Pons (tissue), 1 donor: ENCODE results near the gene MAP4K3.
"Not testable (repeated sequence)": the region's sequence is repeated elsewhere in the genome, so short reads cannot be mapped to it uniquely, and the experiment has no call there.

Experiments used
- DNase-seq: peaks from one replicate; pipeline ENCODE4 v3.0.0-alpha.2; 2016; ENCODE audit warnings: low spot score

The MAP4K3 gene

DNA sequence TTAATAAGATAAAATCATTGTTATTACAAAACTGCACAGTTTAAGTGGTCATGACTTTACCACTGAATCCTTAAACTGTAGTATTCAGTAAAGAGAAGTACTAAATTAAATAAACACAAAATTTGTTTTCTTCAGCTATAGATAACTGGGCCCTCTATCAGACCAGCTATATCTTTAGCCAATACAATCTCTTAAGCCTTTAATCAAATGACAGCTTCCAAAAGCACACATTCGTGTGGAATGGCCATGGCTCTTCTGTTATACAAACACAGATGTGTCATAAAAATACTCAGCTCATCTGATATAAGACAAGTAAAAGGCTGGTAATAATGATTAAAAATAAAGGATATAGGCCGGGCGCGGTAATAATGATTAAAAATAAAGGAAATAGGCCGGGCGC is 135.7 kb downstream of the MAP4K3 start:
- DNase-seq, result no peak

DNA sequence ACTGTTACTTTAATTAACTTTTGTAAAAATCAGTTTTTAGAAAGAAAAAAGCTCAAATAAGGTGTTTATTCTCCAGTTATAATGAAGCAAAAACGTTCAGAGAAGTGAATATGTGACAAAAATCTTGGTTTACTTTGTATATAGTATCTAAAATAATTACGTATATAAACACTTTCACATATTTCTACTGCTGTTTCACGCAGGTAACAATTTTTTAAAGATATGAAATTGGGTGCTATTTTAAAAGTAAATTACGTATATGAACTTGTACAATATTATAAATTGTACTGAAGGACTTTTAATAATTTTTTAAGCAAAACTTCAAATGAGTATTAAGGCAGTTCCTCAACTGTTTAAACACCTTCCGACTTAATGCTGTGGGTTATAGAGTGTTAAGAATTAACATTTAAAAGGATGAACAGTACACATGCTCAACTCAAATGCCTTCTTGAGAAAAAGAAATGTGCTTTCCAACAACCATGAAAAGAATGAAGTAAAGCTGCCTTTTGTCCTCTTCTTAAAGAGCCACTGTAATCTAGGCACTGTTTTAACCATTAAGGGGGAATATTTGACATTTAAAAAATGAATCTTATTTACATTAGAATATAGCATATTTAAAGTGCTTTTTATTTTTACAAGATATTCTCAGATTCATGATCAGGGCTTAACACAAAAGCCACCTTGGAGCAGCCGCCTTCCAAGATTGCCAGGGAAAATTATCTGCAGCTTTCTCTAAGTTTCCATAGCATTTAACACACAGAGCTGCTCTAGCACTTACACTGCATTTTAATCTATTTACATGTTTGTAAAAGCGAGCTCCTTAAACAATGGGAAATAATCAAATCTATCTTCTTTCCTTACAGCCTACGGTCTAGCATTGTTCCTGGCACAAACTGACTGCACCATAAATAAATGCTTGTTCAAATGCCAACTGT is 136.8 kb downstream of the MAP4K3 start:
- peak; percentile 18 for DNase-seq

DNA sequence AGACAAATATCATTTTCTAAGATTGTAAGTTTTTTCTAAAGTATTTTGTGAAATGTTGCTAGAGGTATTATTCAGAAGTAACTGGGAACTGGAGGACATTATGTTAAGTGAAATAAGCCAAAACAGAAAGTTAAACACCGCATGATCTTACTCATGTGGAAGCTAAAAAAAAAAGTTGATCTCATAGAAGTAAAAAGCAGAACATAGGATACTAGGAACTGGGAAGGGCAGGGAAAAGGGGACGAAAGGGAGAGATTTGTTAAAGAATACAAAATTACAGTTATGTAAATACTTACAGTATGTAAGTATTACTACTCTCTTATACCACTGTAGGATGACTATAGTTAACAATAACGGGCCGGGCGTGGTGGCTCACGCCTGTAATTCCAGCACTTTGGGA is 146.7 kb downstream of the MAP4K3 start:
- DNase-seq, result no peak

DNA sequence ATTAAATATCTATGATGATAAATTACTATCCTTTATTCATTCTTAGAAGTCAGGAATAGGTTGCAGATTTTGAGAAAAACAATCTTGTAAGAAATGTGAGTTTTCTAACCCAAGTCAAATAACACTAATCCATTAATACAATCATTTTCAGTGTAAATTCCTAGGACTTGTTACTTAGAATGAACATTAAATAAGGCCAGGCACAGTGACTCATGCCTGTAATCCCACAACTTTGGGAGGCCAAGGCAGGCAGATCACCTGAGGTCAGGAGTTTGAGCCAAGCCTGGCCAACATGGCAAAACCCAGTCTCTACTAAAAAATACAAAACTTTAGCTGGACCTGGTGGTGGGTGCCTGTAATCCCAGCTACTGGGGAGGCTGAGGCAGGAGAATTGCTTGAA is 147.5 kb downstream of the MAP4K3 start:
- no peak for DNase-seq

DNA sequence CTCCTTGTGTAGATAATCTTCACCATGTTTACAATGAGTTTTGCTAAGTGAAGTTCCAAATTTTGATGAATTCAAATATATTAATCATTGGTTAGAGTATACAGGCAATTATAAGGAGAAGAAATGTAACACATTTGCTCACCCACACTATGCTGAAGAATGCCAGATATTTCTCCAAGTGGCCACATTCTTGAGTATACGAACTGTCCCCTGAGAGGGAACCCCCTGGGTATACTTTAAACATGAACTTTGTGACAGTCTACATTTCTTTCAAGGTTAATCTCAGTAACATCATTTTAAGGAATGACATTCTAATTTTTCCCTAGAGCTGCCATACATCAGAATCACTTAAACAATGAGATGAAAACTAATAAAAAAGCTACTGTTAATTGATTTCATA is 153.5 kb downstream of the MAP4K3 start:
- DNase-seq, result no peak

DNA sequence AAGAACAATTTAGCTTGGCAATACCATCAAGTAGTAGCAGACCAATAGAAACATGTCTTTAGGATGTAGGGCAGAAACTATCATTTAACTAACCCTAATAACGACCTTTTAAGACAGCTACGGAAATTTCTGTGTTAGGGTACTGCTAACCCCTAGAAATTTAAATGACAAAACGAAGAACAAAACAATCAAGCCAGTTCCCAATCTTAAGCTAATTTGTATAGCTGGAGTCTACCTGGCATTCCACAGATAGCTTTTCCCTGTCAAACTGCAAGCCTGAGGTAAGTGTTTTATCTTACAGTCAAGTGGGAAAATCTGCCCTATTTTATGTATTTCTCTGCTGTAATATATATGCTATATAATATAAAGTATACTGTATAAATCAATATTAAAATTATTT is 155.7 kb downstream of the MAP4K3 start:
- no peak for DNase-seq

DNA sequence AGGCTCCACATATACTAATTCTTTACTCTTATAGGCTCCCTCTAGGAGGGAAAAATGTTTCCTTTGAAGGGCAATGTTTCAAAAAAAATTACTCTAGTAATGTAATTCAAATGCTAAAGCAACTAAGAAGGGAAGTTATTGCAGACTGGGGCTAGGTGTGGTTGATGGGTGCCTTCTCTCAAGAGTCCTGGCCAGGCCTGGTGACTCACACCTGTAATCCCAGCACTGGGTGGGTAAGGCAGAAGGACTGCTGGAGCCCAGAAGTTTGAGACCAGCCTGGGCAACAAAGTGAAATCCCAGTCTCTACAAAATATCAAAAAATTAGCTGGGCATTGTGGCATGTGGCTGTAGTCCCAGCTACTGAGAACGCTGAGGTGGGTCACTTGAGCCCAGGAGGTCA is 162.1 kb downstream of the MAP4K3 start:
- DNase-seq, result no peak

DNA sequence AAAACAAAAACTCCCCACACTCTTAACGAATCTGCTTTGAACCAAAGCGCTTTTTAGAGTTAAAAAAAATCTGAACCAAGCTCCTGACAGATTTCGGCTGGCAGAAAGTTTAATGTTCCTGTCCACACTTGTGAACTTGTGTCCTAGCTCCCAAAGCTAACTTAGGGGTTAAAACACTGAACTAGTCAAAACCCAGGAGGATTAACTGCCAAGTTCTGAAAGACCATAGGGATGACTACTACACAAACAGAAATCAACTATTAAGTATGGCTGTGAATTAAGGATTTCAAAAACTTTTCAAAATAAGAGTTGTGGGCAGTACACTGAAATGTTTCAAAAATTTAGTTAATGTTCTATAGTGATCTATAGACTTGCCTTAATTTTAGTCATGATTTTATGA is 167.1 kb downstream of the MAP4K3 start:
- DNase-seq, result no peak

DNA sequence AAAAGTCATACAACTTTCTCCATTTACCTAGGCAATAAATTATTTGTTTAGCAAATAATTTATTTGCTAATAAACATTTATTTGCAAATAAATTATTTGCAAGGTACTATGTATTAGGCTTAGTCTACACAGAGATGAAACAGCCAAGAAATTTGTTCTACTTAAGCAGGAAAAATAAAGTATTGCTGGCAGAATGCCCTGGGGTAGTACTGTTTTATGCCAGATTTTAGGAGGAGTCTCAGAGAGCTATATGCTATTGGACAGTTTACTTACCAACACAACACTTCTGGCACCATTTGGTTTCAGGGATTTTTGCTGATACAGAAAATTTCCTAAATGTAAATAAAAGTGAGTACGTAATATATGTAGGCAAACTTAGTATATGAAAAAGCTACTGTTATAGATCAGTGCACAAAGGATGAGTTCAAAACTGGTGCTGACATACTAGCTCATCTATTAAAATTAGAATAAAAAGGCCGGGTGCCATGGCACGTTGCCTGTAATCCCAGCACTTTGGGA is 170.1 kb downstream of the MAP4K3 start:
- no peak for DNase-seq

DNA sequence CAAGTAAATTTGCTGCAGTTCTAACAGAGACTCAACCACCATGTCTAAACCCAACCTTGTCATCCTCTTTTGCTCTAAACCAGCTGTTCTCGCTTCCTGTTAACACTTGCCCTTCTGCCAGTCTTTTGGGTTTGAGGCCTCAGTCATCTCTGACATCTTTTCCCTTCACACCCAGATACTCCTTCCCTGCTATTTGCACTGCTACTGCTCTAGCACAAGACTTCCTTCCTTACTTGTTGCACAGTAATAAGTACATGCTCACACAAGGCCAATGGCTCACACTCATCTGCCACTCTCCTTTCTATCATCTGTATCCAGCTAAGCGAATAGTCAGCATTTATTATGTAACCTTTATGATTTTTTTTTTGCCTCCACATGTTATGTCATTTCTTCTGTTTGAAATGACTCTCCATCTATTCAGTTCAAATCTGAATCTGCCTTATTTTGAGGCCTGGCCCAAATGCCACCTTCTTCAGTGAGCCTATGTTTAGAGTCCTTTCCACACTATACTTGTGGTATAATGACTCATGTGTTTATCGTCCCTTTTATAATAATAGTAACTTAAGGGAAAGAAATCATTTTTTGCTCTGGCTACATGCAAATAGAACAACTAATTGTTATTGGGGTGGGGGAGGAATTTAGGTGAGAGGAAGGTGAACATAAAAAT is 170.8 kb downstream of the MAP4K3 start:
- no peak for DNase-seq

DNA sequence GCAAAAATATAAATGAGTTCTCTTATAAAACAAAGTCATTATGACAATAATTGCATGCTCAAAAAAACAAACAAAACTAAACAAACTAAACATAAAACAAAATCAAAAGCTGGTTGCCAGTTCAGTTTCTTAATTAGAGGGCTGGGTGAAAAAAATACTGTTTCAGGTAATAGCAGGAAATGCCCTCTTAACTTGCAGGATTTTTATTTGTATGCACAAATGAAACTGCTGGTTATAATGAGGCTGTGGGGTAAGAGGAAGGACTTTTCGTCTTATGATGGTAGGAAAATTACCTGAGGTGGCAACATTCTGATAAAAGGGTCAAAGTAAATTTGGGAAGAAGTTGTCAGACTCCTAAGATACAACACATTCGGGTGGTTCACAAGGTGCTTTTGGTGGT is 171.8 kb downstream of the MAP4K3 start:
- DNase-seq, result no peak

DNA sequence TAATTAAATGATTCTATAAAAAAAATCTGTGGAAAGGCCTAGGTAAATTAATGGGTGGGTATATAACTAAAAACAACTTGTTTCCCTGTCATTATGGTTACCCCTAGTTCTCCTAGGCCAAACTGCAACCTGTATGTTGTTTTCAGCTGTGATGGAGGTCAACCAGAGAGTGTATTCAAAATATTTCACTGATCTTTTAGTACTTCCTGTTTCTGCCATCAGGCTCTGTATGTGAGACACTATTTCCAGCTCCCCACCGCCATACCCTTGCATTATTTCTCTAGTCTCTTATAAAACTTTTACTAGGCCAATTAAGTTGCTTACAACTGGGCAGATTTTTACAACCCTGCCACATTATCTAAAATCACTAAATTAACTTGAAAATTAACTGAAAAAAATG is 172.4 kb downstream of the MAP4K3 start:
- no peak for DNase-seq

DNA sequence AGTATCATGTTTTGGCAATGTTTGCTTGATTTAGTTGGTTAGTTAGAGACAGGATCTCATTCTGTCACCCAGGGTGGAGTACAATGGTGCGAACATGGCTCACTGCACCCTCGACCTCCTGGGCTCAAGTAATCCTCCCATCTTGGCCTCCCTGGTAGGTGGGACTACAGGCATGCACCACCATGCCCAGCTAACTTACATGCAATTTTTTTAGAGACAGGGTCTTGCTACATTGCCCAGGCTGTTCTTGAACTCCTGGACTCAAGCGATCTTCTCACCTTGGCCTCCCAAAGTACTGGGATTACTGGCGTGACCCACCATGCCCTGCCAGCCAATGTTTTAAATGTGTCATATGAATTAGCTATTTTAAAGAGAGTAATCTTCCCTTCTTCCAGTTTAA is 177.0 kb downstream of the MAP4K3 start:
- DNase-seq, result no peak

DNA sequence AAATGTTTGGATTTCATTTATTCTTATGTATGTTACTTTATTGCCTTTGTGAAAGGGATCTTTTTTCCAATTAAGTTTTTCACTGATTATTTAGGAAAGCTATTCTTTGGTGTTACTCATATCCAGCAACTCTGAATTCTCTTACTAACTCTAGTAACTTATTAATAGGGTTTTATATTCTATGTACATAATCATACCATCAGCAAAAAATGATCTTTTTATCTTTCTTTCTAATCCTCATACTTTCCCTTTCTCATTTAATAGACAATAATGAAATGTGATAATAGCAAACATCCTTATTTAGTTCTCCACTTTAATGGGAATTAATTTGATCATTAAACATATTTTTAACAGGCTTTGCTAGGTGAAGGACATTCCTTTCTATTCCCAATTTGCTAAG is 181.0 kb downstream of the MAP4K3 start:
- no peak for DNase-seq

DNA sequence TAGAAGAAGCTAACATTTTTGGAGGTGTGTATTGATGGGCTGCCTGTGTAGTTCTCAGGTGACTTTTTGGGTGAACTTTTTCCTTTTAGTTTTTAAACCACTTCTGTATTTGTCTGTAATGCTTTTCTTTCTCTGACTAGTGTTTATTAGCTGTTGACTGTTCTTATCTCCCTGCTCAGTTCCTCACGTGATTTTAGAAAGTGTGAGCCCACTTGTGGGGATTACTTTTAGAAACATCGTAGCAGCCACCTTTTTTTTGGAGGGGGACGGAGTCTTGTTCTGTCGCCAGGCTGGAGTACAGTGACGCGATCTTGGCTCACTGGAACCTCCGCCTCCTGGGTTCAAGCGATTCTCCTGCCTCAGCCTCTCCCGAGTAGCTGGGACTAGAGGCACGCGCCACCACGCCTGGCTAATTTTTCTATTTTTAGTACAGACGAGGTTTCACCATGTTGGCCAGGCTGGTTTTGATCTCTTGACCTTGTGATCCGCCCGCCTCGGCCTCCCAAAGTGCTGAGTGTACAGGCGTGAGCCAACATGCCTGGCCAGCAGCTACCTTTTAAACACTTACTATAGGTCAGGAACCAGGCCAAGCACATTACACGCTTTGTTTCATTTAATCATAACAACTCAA is 184.1 kb downstream of the MAP4K3 start:
- DNase-seq, result no peak

DNA sequence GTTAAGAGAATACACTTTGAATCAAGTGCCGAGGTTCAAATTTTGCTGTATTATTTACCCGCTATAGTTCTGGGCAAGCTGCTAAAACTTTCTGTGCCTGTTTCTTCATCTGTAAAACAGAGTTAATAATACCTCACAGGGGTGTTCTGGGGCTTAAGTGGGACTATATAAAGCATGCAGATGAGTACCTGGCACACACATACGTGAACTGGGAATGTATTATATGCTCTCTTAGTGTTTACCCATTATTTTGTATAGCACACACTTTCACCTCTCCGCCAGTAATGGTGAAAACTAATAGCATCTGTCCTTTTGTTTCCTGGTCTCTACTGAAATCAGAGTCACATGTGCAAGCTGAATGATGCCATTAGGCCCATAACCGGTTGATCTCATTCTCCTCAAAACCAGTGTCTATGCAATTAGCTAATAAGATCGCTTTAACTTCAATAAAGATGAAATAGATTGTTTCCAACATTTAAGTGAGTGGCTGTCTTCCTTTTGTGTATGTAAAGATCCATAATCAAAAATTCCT is 189.5 kb downstream of the MAP4K3 start:
- no peak for DNase-seq

DNA sequence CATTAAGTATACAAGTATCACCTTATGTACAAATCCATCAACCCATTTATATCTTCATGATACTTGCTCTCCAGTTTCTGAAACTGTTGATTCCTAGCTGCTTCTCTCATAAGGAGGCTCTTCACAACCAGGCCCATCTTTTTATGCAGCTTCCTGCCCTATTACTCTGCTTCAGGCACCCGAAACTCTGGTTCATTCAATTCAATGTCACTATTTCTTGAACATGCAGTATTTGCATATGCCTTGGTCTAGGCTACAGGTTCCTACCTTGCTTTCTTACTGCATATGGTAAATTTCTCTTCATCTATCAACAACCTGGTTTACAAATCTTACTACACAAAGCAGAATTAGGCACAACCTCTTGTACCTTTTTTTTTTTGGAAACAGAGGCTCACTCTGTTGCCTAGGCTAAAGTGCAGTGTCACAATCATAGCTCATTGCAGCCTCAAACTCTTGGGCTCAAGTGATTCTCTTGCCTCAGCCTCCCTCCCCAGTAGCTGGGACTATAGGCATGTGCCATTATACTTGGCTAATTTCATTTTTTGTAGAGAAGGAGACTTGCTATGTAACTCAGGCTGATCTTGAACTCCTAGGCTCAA is 190.6 kb downstream of the MAP4K3 start:
- DNase-seq, result no peak

DNA sequence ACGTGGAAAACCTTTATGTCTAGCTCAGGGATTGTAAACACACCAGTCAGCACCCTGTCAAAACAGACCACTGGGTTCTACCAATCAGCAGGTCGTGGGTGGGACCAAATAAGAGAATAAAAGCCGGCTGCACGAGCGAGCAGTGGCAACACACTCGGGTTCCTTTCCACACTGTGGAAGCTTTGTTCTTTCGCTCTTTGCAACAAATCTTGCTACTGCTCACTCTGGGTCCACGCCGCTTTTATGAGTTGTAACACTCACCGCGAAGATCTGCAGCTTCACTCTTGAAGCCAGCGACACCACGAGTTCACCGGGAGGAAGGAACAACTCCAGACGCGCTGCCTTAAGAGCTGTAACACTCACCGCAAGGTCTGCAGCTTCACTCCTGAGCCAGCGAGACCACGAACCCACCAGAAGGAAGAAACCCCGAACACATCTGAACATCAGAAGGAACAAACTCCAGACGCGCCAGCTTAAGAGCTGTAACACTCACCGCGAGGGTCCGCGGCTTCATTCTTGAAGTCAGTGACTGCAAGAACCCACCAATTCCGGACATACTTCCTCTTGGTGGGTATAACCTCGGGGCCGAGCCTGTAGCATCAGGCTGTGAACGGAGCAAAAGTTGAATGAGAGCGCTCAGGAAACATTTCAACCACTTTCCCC is 192.0 kb downstream of the MAP4K3 start:
- not testable (repeated sequence) for DNase-seq

DNA sequence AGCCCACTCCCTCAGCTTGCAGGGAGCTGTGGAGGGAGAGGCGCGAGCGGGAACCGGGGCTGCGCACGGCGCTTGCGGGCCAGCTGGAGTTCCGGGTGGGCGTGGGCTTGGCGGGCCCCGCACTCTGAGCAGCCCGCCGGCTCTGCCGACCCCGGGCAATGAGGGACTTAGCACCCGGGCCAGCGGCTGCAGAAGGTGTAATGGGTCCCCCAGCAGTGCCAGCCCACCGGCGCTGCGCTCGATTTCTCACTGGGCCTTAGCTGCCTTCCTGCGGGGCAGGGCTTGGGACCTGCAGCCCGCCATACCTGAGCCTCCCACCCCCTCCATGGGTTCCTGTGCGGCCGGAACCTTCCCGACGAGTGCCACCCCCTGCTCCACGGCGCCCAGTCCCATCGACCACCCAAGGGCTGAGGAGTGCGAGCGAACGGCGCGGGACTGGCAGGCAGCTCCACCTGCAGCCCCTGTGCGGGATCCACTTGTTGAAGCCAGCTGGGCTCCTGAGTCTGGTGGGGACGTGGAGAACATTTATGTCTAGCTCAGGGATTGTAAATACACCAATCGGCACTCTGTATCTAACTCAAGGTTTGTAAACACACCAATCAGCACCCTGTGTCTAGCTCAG is 192.7 kb downstream of the MAP4K3 start:
- not testable (repeated sequence) for DNase-seq

DNA sequence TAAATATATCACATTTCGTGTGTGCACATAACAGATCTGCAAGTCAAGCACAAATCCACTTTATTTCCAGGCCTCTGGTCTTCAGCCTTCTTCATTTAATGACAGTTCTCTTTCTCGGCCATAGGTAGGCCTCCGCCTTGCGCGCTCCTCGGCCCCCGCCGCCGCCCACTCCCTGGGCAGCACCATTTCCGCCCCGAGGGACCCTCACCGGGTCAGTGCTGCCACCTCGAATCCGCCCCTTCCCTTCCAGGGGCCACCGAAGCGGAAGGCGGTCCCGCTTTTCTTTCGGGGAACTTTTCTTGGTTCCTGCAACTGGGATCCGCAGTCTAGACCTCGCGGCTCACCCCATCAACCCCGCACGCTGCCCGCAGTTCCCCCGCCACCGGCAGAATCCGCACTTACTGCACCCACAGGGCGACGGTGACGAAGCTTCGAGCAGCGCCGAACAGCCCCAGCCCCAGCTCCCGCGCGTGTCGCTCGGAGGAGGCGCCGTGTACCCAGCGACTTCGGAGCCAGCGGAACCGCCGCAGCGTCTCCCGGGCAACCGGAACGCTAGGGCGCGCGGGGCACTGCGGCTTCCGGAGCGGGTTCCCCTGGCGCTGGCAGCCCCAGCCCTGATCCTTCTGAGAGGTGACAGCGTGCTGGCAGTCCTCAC is 193.5 kb downstream of the MAP4K3 start, which contains the start of gene CDKL4:
CDKL4 (minus strand) TSS at position 502 of the 655 bp plus-strand sequence.
- DNase-seq, result no peak
